ENCODE results near the gene OGFR.
"Not testable (repeated sequence)": the region's sequence is repeated elsewhere in the genome, so short reads cannot be mapped to it uniquely, and the experiment has no call there.

The OGFR gene

GRCh38 chr20:62838128-62838891 lies 33.7 kb downstream of the OGFR start:
- no peak for DNase-seq (ENCODE audit: low read depth in 2 of 2)

GRCh38 chr20:62839261-62839660 lies 34.6 kb downstream of the OGFR start:
- no peak for DNase-seq (ENCODE audit: low read depth in 2 of 2)

GRCh38 chr20:62839816-62840215 lies 35.2 kb downstream of the OGFR start:
- no peak for DNase-seq (ENCODE audit: low read depth in 2 of 2)

- DNase-seq (ENCODE audit: low read depth in 2 of 2) = no peak
These were observed 35.9 kb downstream of the OGFR start for GRCh38 chr20:62840244-62841197.

- no peak for DNase-seq (ENCODE audit: low read depth in 2 of 2)
These were observed 37.1 kb downstream of the OGFR start for GRCh38 chr20:62841705-62842212.

GRCh38 chr20:62843656-62844055 lies 39.0 kb downstream of the OGFR start:
- no peak for DNase-seq (ENCODE audit: low read depth in 2 of 2)

GRCh38 chr20:62844182-62844581 lies 39.5 kb downstream of the OGFR start:
- DNase-seq (ENCODE audit: low read depth in 2 of 2) = no peak

GRCh38 chr20:62845416-62846160 lies 41.0 kb downstream of the OGFR start:
- no peak for DNase-seq (ENCODE audit: low read depth in 2 of 2)

GRCh38 chr20:62846166-62846890 lies 41.7 kb downstream of the OGFR start:
- DNase-seq (ENCODE audit: low read depth in 2 of 2) = no peak

GRCh38 chr20:62848917-62849316 lies 44.3 kb downstream of the OGFR start:
- DNase-seq (ENCODE audit: low read depth in 2 of 2) = not testable (repeated sequence)

- no peak for DNase-seq (ENCODE audit: low read depth in 2 of 2)
These were observed 44.8 kb downstream of the OGFR start for GRCh38 chr20:62849431-62849830.

GRCh38 chr20:62850333-62850974 lies 45.8 kb downstream of the OGFR start:
- no peak for DNase-seq (ENCODE audit: low read depth in 2 of 2)

GRCh38 chr20:62852196-62852595 lies 47.6 kb downstream of the OGFR start:
- no peak for DNase-seq (ENCODE audit: low read depth in 2 of 2)

- DNase-seq (ENCODE audit: low read depth in 2 of 2) = no peak
These were observed 48.2 kb downstream of the OGFR start for GRCh38 chr20:62852841-62853240.

GRCh38 chr20:62853304-62853703 lies 48.7 kb downstream of the OGFR start:
- DNase-seq (ENCODE audit: low read depth in 2 of 2) = not testable (repeated sequence)

- no peak for DNase-seq (ENCODE audit: low read depth in 2 of 2)
These were observed 49.5 kb downstream of the OGFR start for GRCh38 chr20:62854121-62854520.

GRCh38 chr20:62855120-62855519 lies 50.5 kb downstream of the OGFR start:
- DNase-seq (ENCODE audit: low read depth in 2 of 2) = no peak

GRCh38 chr20:62856931-62857619 lies 52.4 kb downstream of the OGFR start:
- no peak for DNase-seq (ENCODE audit: low read depth in 2 of 2)

- no peak for DNase-seq (ENCODE audit: low read depth in 2 of 2)
These were observed 53.6 kb downstream of the OGFR start for GRCh38 chr20:62858058-62858830.

Measured in stimulated activated CD4-positive, alpha-beta T cell treated with anti-CD3 and anti-CD28 coated beads, Interleukin-1b, Interleukin-23, amount 100 ng/mL, for 1 hour (primary cell).